DMS114 treated with DMSO at 0.1 percent for 48 hours (cell line): Measurements from ENCODE around the gene CDIPT.

Experiments used
- DNase-seq: peaks from one replicate; lab custom pipeline; 2025; ENCODE audit not compliant: unreplicated experiment; lab: John Stamatoyannopoulos, UW

Gene CDIPT

GRCh38 chr16:29831490-29831889 is 31.5 kb downstream of the CDIPT start:
- no peak for DNase-seq

DNA sequence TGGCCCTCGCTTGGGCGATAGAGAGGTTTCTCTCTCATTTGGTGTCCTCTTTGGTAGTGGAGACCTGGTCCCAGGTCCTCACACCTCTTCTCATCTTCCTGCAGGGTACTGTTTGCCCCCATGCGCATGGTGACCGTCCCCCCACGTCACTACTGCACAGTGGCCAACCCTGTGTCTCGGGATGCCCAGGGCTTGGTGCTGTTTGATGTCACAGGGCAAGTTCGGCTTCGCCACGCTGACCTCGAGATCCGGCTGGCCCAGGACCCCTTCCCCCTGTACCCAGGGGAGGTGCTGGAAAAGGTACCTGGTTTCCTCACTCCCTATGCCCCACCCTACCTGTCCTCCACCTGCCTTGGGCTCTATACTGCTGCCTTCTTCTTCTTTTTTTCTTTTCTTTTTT is 32.3 kb downstream of the CDIPT start:
- no peak for DNase-seq

DNA sequence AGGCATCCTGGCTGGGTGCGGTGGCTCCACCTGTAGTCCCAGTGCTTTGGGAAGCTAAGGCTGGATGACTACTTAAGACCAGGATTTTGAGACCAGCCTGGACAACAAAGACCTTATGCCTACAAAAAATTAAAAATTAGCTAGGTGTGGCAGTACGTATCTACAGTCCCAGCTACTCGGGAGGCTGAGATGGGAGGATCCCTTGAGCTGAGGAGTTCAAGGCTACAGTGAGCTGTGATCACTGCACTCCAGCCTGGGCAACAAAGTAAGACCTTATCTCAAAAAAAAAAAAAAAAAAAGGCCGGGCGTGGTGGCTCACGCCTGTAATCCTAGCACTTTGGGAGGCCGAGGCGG is 36.7 kb downstream of the CDIPT start:
- DNase-seq = no peak

DNA sequence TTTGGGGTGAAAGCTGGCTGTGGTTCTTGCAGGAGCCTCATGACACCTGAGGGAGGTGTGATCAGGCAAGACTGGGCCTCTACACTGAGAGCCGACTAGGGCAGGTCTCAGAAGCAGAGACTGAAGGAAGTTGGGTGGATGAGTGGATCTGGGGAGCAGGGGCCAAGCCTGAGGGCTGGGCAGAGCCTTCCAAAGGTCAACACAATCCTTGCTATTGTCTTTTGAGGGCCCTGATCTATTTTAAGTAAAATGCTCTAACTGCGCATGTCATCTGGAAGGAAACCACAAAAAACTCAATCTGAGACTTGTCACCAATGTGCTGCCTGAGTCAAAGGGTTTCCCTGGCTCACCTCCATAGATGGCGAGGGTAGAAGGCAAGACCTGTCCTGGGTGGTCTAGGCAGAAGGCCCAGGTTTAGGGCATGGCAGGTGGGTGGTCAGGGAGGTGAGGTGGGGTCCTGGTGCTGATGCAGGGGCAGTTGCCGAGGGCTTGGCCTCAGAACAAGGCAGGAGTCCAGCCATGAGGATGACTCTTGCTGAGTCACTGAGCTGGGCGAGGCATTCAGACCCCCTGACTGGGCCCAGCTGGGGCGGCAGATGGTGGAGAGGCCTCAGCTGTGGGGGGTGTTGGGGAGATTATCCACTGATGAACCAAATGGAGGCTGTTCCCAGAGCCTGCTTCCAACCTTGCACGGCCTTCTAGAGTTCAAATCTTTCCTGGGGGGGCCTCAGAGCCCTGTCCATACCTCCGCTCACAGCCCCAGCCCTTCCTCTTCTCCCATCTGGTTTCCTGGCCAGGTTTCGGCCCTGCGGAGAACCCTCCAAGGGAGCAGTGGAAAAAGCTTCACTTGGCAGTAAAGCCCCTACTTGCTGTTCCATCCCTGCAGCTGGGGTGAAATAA is 37.6 kb downstream of the CDIPT start:
- no peak for DNase-seq

- DNase-seq = no peak
Observed at GRCh38 chr16:29824589-29825144, 38.4 kb downstream of the CDIPT start.

GRCh38 chr16:29821643-29822115 is 41.3 kb downstream of the CDIPT start:
- no peak for DNase-seq

DNA sequence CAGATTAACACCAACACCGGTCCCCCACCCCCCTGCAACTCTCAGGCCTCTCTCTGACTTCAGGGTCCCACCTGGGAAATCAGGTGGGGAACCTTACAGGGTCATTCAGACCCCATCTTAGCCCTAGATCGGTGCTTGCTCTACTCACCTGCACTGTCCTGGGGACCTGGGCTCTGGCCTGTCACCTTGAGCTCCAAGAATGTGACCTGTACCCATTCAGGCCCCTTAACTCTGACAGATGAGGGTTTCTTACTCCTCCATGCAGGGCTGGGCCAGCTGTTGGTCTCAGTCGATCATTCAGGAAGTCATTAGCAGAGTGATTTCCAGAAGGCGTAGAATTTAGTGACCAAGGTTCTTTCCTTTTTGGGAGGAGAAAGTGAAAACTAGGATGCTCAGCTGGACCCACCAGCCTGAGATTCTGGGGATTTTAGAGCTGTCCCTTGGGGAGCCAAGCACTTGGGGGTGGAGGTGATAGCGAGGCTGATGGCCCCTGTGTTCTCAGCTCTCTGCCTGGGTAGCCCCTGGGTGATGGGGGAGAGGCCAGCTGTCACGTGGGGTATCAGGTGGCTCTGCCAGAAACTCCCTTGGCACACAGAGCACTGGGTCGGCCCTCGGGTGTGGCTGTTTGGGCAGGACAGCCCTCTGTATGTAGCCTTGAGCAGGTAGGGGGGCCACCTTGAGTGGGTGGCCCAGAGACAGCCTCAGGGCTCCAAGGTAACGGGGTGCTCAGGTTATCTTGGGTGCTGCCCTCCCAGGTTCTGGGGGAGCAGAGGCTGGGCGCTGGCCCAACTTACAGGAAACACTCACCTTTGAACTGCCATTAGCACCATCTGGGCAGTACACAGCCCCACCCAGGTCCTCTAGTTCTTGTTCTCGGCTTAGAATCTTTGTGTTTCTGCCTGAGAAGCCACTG is 42.0 kb downstream of the CDIPT start:
- DNase-seq = no peak

DNA sequence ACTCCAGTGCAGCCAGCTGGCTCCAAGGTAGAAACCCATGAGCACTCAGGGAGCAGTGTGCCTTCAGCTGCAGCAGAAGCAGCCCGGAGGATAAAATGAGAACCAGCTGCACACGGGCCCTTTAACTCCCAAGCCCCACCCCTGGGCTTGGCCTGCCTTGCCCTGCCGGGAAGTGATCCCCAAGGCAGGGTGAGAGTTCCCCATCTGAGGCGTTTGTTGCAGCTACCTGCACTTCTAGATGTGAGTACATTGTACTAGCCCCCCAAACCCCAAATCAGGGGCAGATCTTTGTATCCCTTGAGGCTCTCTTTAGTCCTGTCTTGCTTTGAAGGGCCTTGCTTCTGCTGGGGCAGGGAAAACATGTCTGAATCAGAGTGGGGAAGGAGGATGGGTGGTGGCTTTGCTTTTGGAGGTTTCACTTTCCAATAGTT is 42.7 kb downstream of the CDIPT start, which contains the start of gene MVP:
Gene MVP, plus strand, starts transcription at position 192 of the 431 bp plus-strand sequence. CDS start 10,088 bp downstream, outside the sequence.
- no peak for DNase-seq

GRCh38 chr16:29819506-29819905 is 43.5 kb downstream of the CDIPT start:
- DNase-seq = no peak

GRCh38 chr16:29818082-29818481 is 44.9 kb downstream of the CDIPT start:
- no peak for DNase-seq

- peak; percentile 21 for DNase-seq
Observed at GRCh38 chr16:29816694-29817441, 46.2 kb downstream of the CDIPT start.

- DNase-seq = peak; percentile 98
Observed at GRCh38 chr16:29815793-29816693, 47.0 kb downstream of the CDIPT start, which contains the start of gene PAGR1. PAGR1 (plus strand) TSS chr16:29816152; CDS start chr16:29816526, 374 bp downstream.

- peak; percentile 30 for DNase-seq
Observed at GRCh38 chr16:29815032-29815721, 47.8 kb downstream of the CDIPT start.

GRCh38 chr16:29814592-29814991 is 48.4 kb downstream of the CDIPT start:
- no peak for DNase-seq

- no peak for DNase-seq
Observed at GRCh38 chr16:29813644-29814562, 49.1 kb downstream of the CDIPT start.

- DNase-seq = peak; percentile 16
Observed at GRCh38 chr16:29812754-29813643, 50.0 kb downstream of the CDIPT start.
